ENCODE measurements around the gene FHDC1.

FHDC1 gene

DNA sequence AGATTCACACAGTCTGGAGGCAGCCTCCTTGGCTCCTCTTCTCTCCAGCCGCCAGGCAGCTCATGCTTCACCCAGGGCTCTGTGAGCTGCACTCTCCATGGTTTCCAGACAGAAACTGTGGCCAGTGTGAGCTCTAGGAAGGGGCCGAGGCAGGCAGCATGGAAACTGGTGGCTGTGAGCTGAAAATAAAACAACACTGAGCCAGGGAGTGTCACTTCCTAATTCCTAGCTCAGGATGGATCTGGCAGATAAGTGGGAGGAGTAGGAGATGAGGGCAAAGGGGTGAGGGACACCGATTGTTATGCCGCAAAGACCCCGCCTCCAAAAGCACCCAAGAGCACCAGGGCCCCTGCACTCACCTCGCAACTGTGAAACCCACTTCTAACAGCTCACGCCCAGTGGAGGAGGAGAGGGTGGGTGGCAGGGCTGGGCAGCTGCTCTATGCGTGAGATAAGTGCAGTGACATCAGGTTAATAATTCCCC is 69.8 kb downstream of the FHDC1 start:
- Histone ChIP-seq H3K4me1 (ENCODE audit: insufficient read depth, low read length, severe bottlenecking) (no peaks in the 10 kb centered on the region), H3K36me3 (ENCODE audit: insufficient read depth, low read length) (no peaks in the 10 kb centered on the region), H3K9ac (ENCODE audit: low read length) (no peak overlapping the region), H3K4me3 (ENCODE audit: low read depth, low read length, poor library complexity, severe bottlenecking) (no peak overlapping the region), H3K27me3 (ENCODE audit: insufficient read depth, low read length) (no peaks in the 10 kb centered on the region; the same call in 1 of the 2 replicates), H4K20me1 (ENCODE audit: insufficient read depth, low read length) (no peaks in the 10 kb centered on the region), H3K9me3 (ENCODE audit: low read length) (no peaks in the 10 kb centered on the region), H2AFZ (ENCODE audit: low read length) (no peak overlapping the region), H3K4me2 (ENCODE audit: low read length) (no peak overlapping the region), H3F3A (ENCODE audit: insufficient read depth, low read length) (no peaks in the 10 kb centered on the region), H3K9me2 (ENCODE audit: low read depth, low read length) (no peaks in the 10 kb centered on the region), H3K79me2 (ENCODE audit: insufficient read depth, low read length) (no peaks in the 10 kb centered on the region), H3K27ac (ENCODE audit: low read depth, low read length, poor library complexity, severe bottlenecking) (no peak overlapping the region)
- TF ChIP-seq EZH2 (IDR thresholded peaks at IDR 0.05; ENCODE audit: borderline replicate concordance, low read length): no peak
- TF ChIP-seq, protein P1, sequence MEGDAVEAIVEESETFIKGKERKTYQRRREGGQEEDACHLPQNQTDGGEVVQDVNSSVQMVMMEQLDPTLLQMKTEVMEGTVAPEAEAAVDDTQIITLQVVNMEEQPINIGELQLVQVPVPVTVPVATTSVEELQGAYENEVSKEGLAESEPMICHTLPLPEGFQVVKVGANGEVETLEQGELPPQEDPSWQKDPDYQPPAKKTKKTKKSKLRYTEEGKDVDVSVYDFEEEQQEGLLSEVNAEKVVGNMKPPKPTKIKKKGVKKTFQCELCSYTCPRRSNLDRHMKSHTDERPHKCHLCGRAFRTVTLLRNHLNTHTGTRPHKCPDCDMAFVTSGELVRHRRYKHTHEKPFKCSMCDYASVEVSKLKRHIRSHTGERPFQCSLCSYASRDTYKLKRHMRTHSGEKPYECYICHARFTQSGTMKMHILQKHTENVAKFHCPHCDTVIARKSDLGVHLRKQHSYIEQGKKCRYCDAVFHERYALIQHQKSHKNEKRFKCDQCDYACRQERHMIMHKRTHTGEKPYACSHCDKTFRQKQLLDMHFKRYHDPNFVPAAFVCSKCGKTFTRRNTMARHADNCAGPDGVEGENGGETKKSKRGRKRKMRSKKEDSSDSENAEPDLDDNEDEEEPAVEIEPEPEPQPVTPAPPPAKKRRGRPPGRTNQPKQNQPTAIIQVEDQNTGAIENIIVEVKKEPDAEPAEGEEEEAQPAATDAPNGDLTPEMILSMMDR (IDR thresholded peaks at IDR 0.05; ENCODE audit: low read length): no peak

DNA sequence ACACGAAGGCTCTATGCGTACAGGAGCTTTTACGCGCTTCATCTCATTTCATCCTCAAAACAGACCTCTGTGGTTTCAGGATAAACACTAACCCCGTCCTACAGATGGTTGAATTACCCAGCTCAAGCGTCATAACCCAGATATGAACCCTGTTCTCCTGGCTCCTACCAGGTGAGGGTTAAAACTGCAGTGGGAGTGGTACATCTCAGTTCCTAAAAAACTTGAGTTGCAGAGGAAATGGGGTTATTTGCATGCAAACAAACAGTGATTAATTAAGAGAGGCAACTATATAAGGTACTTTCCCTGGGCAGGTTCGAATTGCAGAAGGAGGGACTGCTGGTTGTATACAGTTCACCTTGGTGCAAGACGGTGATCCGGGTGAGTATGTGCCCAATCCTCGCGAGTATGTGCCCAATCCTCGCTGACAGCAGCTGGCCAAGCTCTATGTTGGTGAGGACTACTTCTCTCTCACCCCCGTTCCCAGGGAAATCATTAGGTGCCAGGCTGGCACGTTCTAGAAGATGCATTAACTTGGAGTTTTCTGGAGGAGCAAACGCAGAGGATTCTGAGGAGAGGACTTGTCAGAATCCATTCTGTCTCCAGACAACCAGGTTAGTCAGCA is 72.6 kb downstream of the FHDC1 start:
- Histone ChIP-seq H2AFZ (ENCODE audit: low read length) (no peak overlapping the region), H3K9ac (ENCODE audit: low read length) (no peak overlapping the region), H3K27ac (ENCODE audit: low read depth, low read length, poor library complexity, severe bottlenecking) (no peak overlapping the region), H3F3A (ENCODE audit: insufficient read depth, low read length) (no peaks in the 10 kb centered on the region), H3K9me3 (ENCODE audit: low read length) (no peaks in the 10 kb centered on the region), H3K79me2 (ENCODE audit: insufficient read depth, low read length) (no peaks in the 10 kb centered on the region), H3K4me2 (ENCODE audit: low read length) (no peak overlapping the region), H3K27me3 (ENCODE audit: insufficient read depth, low read length) (no peaks in the 10 kb centered on the region; the same call in 1 of the 2 replicates), H3K4me1 (ENCODE audit: insufficient read depth, low read length, severe bottlenecking) (no peaks in the 10 kb centered on the region), H4K20me1 (ENCODE audit: insufficient read depth, low read length) (no peaks in the 10 kb centered on the region), H3K36me3 (ENCODE audit: insufficient read depth, low read length) (no peaks in the 10 kb centered on the region), H3K4me3 (ENCODE audit: low read depth, low read length, poor library complexity, severe bottlenecking) (no peak overlapping the region), H3K9me2 (ENCODE audit: low read depth, low read length) (no peaks in the 10 kb centered on the region)
- TF ChIP-seq EZH2 (IDR thresholded peaks at IDR 0.05; ENCODE audit: borderline replicate concordance, low read length): no peak
- TF ChIP-seq, protein P1 (IDR thresholded peaks at IDR 0.05; ENCODE audit: low read length): no peak

DNA sequence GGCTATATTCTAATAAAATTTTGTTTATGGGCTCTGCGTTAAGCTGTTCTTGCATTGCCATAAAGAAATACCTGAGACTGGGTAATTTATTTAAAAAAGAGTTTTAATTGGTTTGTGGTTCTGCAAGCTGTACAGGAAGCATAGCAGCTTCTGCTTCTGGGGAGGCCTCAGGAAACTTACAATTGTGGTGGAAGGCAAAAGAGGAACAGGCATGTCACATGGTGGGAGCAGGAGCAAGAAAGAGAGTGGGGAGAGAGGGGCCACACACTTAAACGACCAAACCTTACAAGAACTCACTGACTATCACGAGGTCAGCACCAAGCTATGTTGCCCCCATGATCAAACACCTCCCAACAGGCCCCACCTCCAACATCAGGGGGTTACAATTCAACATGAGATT is 74.0 kb downstream of the FHDC1 start:
- TF ChIP-seq, protein P1 (IDR thresholded peaks at IDR 0.05; ENCODE audit: low read length): no peak
- TF ChIP-seq EZH2 (IDR thresholded peaks at IDR 0.05; ENCODE audit: borderline replicate concordance, low read length): no peak
- Histone ChIP-seq H3K9me3 (ENCODE audit: low read length) (no peaks in the 10 kb centered on the region), H3K9me2 (ENCODE audit: low read depth, low read length) (no peaks in the 10 kb centered on the region), H3K4me2 (ENCODE audit: low read length) (no peak overlapping the region), H3K4me3 (ENCODE audit: low read depth, low read length, poor library complexity, severe bottlenecking) (no peak overlapping the region), H3K36me3 (ENCODE audit: insufficient read depth, low read length) (no peaks in the 10 kb centered on the region), H3K4me1 (ENCODE audit: insufficient read depth, low read length, severe bottlenecking) (no peaks in the 10 kb centered on the region), H3K9ac (ENCODE audit: low read length) (no peak overlapping the region), H3F3A (ENCODE audit: insufficient read depth, low read length) (no peaks in the 10 kb centered on the region), H3K27ac (ENCODE audit: low read depth, low read length, poor library complexity, severe bottlenecking) (no peak overlapping the region), H3K79me2 (ENCODE audit: insufficient read depth, low read length) (no peaks in the 10 kb centered on the region), H3K27me3 (ENCODE audit: insufficient read depth, low read length) (no peaks in the 10 kb centered on the region; the same call in 1 of the 2 replicates), H2AFZ (ENCODE audit: low read length) (no peak overlapping the region), H4K20me1 (ENCODE audit: insufficient read depth, low read length) (no peaks in the 10 kb centered on the region)

Data from OCI-LY1 (cell line).